Activated CD8-positive, alpha-beta memory T cell treated with anti-CD3 and anti-CD28 coated beads, Interleukin-2, amount 50 U/mL, for 4 hours (primary cell): ENCODE results near the gene SLC26A9.
"Not testable (repeated sequence)": the region's sequence is repeated elsewhere in the genome, so short reads cannot be mapped to it uniquely, and the experiment has no call there.

Experiments
- DNase-seq: peaks from one replicate; pipeline ENCODE4 v3.0.0-alpha.2; 2020

SLC26A9 gene

GRCh38 chr1:205923651-205924459, 19.4 kb downstream of the SLC26A9 start:
- DNase-seq, result no peak

GRCh38 chr1:205922806-205923205, 20.4 kb downstream of the SLC26A9 start:
- no peak for DNase-seq

GRCh38 chr1:205922314-205922713, 20.9 kb downstream of the SLC26A9 start:
- no peak for DNase-seq

GRCh38 chr1:205921570-205921909, 21.7 kb downstream of the SLC26A9 start:
- no peak for DNase-seq

- no peak for DNase-seq
Measured at GRCh38 chr1:205920861-205921569, 22.2 kb downstream of the SLC26A9 start.

- no peak for DNase-seq
Measured at GRCh38 chr1:205920159-205920558, 23.1 kb downstream of the SLC26A9 start.

- DNase-seq, result peak; percentile 67
Measured at GRCh38 chr1:205918955-205919746, 24.1 kb downstream of the SLC26A9 start.

GRCh38 chr1:205917466-205918238, 25.6 kb downstream of the SLC26A9 start:
- no peak for DNase-seq

GRCh38 chr1:205916541-205916940, 26.7 kb downstream of the SLC26A9 start:
- DNase-seq, result no peak

- DNase-seq, result no peak
Measured at GRCh38 chr1:205915354-205915990, 27.8 kb downstream of the SLC26A9 start.

- DNase-seq, result no peak
Measured at GRCh38 chr1:205914730-205915129, 28.5 kb downstream of the SLC26A9 start.

- no peak for DNase-seq
Measured at GRCh38 chr1:205914155-205914507, 29.1 kb downstream of the SLC26A9 start.

- DNase-seq, result no peak
Measured at GRCh38 chr1:205913451-205914154, 29.7 kb downstream of the SLC26A9 start.

- DNase-seq, result no peak
Measured at GRCh38 chr1:205907794-205908193, 35.5 kb downstream of the SLC26A9 start.

GRCh38 chr1:205905095-205905494, 38.2 kb downstream of the SLC26A9 start:
- DNase-seq, result not testable (repeated sequence)

GRCh38 chr1:205896351-205896750, 46.9 kb downstream of the SLC26A9 start:
- DNase-seq, result no peak

GRCh38 chr1:205894119-205894518, 49.1 kb downstream of the SLC26A9 start:
- DNase-seq, result not testable (repeated sequence)

GRCh38 chr1:205892175-205892574, 51.1 kb downstream of the SLC26A9 start:
- DNase-seq, result not testable (repeated sequence)

GRCh38 chr1:205891481-205891880, 51.8 kb downstream of the SLC26A9 start:
- not testable (repeated sequence) for DNase-seq

- DNase-seq, result not testable (repeated sequence)
Measured at GRCh38 chr1:205890631-205891030, 52.6 kb downstream of the SLC26A9 start.

- not testable (repeated sequence) for DNase-seq
Measured at GRCh38 chr1:205889706-205890105, 53.5 kb downstream of the SLC26A9 start.

GRCh38 chr1:205889006-205889405, 54.2 kb downstream of the SLC26A9 start:
- not testable (repeated sequence) for DNase-seq
